GM23248 (cell line): ENCODE results near the gene PVRIG.

Source experiments
- EZH2 ChIP-seq: fragments of 200-600 bp; sonication (generic); IDR thresholded peaks from 2 replicates; pipeline ENCODE4 v1.6.1; 2018; ENCODE audit warnings: antibody characterized with exemption, mild to moderate bottlenecking; ENCODE audit not compliant: insufficient read depth, poor library complexity, severe bottlenecking
- EZH2phosphoT487 ChIP-seq: fragments of 200-600 bp; sonication (generic); IDR thresholded peaks from 2 replicates; pipeline ENCODE4 v1.6.1; 2018; ENCODE audit warnings: antibody characterized with exemption, moderate library complexity, mild to moderate bottlenecking, low read depth; ENCODE audit not compliant: insufficient read depth

DNA sequence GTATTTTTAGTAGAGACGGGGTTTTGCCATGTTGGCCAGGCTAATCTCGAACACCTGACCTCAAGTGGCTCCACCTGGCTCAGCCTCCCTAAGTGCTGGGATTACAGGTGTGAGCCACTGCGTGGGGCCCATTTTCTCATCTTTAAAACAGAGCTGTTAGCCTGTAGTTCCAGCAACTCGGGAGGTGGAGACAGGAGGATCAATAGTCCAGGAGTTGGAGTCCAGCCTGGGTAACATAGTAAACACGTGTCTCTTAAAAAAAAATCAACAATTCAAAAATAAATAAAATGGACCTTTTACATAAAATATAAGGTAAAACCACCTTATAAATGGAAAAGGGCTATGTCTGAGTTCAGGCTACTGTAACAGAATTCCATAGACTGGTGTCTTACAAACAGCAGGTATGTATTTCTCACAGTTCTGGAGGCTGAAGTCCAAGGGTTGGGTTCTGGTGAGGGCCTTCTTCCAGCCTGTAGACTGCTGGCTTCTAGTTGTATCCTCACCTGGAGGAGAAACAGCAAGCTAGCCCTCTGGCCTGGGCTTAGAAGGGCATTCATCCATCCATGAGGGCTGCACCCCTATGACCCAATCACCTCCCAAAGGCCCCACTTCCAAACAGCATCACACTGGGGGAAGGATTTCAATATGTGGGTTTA, 7.0 kb upstream of the PVRIG start:
- TF ChIP-seq EZH2: no peak
- no peak for TF ChIP-seq EZH2phosphoT487
